HepG2 (cell line): ENCODE measurements around the gene CAMTA1. TPM values are rescaled to one million over a fixed set of nuclear protein-coding genes. Genes with fewer than 3 reads are reported as not detected.

ENCODE experiments used
- BCL3 ChIP-seq: sonication (generic); formaldehyde crosslinking; IDR thresholded peaks from 2 replicates; pipeline ENCODE4 v1.5.1; 2020; ENCODE audit warnings: mild to moderate bottlenecking, missing genetic modification reagents, moderate library complexity
- CENPT ChIP-seq: sonication (generic); formaldehyde crosslinking; IDR thresholded peaks from 2 replicates; pipeline ENCODE4 v1.8.0; 2022; ENCODE audit warnings: low read depth, mild to moderate bottlenecking, moderate library complexity, missing genetic modification reagents
- DMAP1 ChIP-seq: IDR thresholded peaks from 2 replicates; pipeline ENCODE4 v1.6.1; 2016
- KLF9 ChIP-seq: IDR thresholded peaks from 2 replicates; pipeline ENCODE4 v1.6.1; 2016; ENCODE audit warnings: low read depth
- NFYB ChIP-seq: sonication (generic); formaldehyde crosslinking; IDR thresholded peaks from 2 replicates; pipeline ENCODE4 v1.4.0; 2020; ENCODE audit warnings: missing genetic modification reagents
- ONECUT2 ChIP-seq: sonication (generic); formaldehyde crosslinking; IDR thresholded peaks from 2 replicates; pipeline ENCODE4 v1.4.0; 2020; ENCODE audit warnings: missing genetic modification reagents
- POLR2G ChIP-seq: fragments of 200-400 bp; formaldehyde crosslinking; IDR thresholded peaks from 2 replicates; pipeline ENCODE4 v1.6.1; 2018; ENCODE audit warnings: mild to moderate bottlenecking, low read depth, low read length, moderate library complexity
- SOX6 ChIP-seq, 2 experiments: fragments of 450-650 bp in 1 of 2; sonication (generic) in 1 of 2; formaldehyde crosslinking in 1 of 2; IDR thresholded peaks; 2 replicates each; pipeline versions ENCODE4 v1.4.0 to v1.6.1; 2017 to 2020; ENCODE audit warnings: antibody characterized with exemption in 1 of 2, mild to moderate bottlenecking in 1 of 2, missing genetic modification reagents in 1 of 2
- TEAD3 ChIP-seq: optimal IDR thresholded peaks from 2 replicates; pipeline ENCODE3; 2016; ENCODE audit warnings: borderline replicate concordance
- U2AF1 ChIP-seq: fragments of 200-400 bp; formaldehyde crosslinking; optimal IDR thresholded peaks from 2 replicates; pipeline ENCODE3; 2017; ENCODE audit warnings: mild to moderate bottlenecking, low read depth, low read length
- ZBTB21 ChIP-seq: sonication (generic); formaldehyde crosslinking; IDR thresholded peaks from 2 replicates; pipeline ENCODE4 v1.4.0; 2020; ENCODE audit warnings: missing genetic modification reagents
- ZKSCAN1 ChIP-seq: fragments of 150-350 bp; IDR thresholded peaks from 2 replicates; pipeline ENCODE4 v1.6.1; 2014; ENCODE audit warnings: low read length
- ZMAT3 ChIP-seq: sonication (generic); formaldehyde crosslinking; conservative IDR thresholded peaks from 2 replicates; pipeline ENCODE4 v1.7.0; 2021; ENCODE audit warnings: missing genetic modification reagents
- ZMYM4 ChIP-seq: sonication (generic); formaldehyde crosslinking; IDR thresholded peaks from 2 replicates; pipeline ENCODE4 v1.8.1; 2023; ENCODE audit warnings: mild to moderate bottlenecking, missing genetic modification reagents
- ZNF263 ChIP-seq: sonication (generic); formaldehyde crosslinking; IDR thresholded peaks from 2 replicates; pipeline ENCODE4 v1.4.0; 2020; ENCODE audit warnings: missing genetic modification reagents
- ZNF329 ChIP-seq: sonication (generic); formaldehyde crosslinking; IDR thresholded peaks from 2 replicates; pipeline ENCODE4 v1.9.0; 2021; ENCODE audit warnings: low read depth, mild to moderate bottlenecking, missing genetic modification reagents
- ZNF354B ChIP-seq: sonication (generic); formaldehyde crosslinking; IDR thresholded peaks from 2 replicates; pipeline ENCODE4 v1.8.0; 2022; ENCODE audit warnings: mild to moderate bottlenecking, missing genetic modification reagents
- ZNF501 ChIP-seq: sonication (generic); formaldehyde crosslinking; IDR thresholded peaks from 2 replicates; pipeline ENCODE4 v1.5.1; 2020; ENCODE audit warnings: mild to moderate bottlenecking, moderate library complexity, missing genetic modification reagents
- ZNF550 ChIP-seq: sonication (generic); formaldehyde crosslinking; IDR thresholded peaks from 2 replicates; pipeline ENCODE4 v1.4.0; 2020; ENCODE audit warnings: mild to moderate bottlenecking, missing genetic modification reagents, borderline replicate concordance
- ZNF589 ChIP-seq: sonication (generic); formaldehyde crosslinking; conservative IDR thresholded peaks from 2 replicates; pipeline ENCODE4 v1.8.0; 2022; ENCODE audit warnings: mild to moderate bottlenecking, moderate library complexity, missing genetic modification reagents
- ZNF616 ChIP-seq: sonication (generic); formaldehyde crosslinking; IDR thresholded peaks from 2 replicates; pipeline ENCODE4 v1.5.0; 2020; ENCODE audit warnings: low read depth, mild to moderate bottlenecking, missing genetic modification reagents
- ZNF704 ChIP-seq: sonication (generic); formaldehyde crosslinking; IDR thresholded peaks from 2 replicates; pipeline ENCODE4 v1.8.1; 2023; ENCODE audit warnings: mild to moderate bottlenecking, inconsistent platforms, moderate library complexity, missing genetic modification reagents, borderline replicate concordance
- ZNF710 ChIP-seq: sonication (generic); formaldehyde crosslinking; IDR thresholded peaks from 2 replicates; pipeline ENCODE4 v1.5.0; 2020; ENCODE audit warnings: mild to moderate bottlenecking, missing genetic modification reagents, borderline replicate concordance
- polyA plus RNA-seq, 8 experiments: library from polyadenylated mRNA; depleted of rRNA in 3 of 8; stranded (reverse) in 7 of 8; unstranded in 1 of 8; fragments of >200 nt; fragmentation: Illumina TruSeq in 4 of 8; extraction: Trizol in 4 of 8; gene quantifications; 2 replicates each; pipeline versions ENCODE4 v1.2.1 to v1.2.3, GENCODE V29; 2011 to 2016; ENCODE audit warnings: low read depth in 4 of 8, missing spikeins in 1 of 8, mixed read lengths in 1 of 8; ENCODE audit not compliant: insufficient read depth in 1 of 8
- total RNA-seq, 5 experiments: library from RNA; depleted of rRNA; stranded (reverse); fragments of >200 nt; fragmentation: Illumina TruSeq; extraction: Trizol; gene quantifications; 2 replicates each; pipeline ENCODE4 v1.2.3, GENCODE V29; 2016; ENCODE audit warnings: low read depth in 1 of 5

CAMTA1 gene
- total and polyA plus RNA-seq, 2 of the 13 experiments (the other 11 are each of a cell fraction or from before 2014, with no cell fraction given) = 25.0 to 36.4 TPM

GRCh38 chr1:6784560-6785317 is 515 bp upstream of the CAMTA1 start (continued):
- TF ChIP-seq DMAP1 = no peak; the same call in 1 of the 2 replicates
- peak; percentile 96; the same call in 1 of the 2 replicates for TF ChIP-seq ZNF616
- peak; percentile 91 for TF ChIP-seq CENPT (CRISPR knock-in tag)
- TF ChIP-seq ZNF704 = peak; percentile 77; the same call in 1 of the 2 replicates
- TF ChIP-seq NFYB (CRISPR knock-in tag) = peak; percentile 95
- TF ChIP-seq SOX6 (IDR thresholded peaks at IDR 0.05) = no peak
- TF ChIP-seq SOX6 (CRISPR knock-in tag; IDR thresholded peaks at IDR 0.05) = no peak
- no peak for TF ChIP-seq ZBTB21 (CRISPR knock-in tag)
- no peak for TF ChIP-seq ZNF710
- peak; percentile 9 for TF ChIP-seq TEAD3
- TF ChIP-seq U2AF1 = peak; percentile 55
- TF ChIP-seq ZKSCAN1 = no peak
- peak; percentile 97 for TF ChIP-seq BCL3 (CRISPR knock-in tag)
- TF ChIP-seq ZNF589 = no peak
- no peak for TF ChIP-seq KLF9 (CRISPR knock-in tag)
- TF ChIP-seq ZNF263 (CRISPR knock-in tag) = peak; percentile 51; the same call in 1 of the 2 replicates
- TF ChIP-seq POLR2G = peak; percentile 80
- TF ChIP-seq ZNF329 (CRISPR knock-in tag) = peak; percentile 37; the same call in 1 of the 2 replicates
- peak; percentile 59; the same call in 1 of the 2 replicates for TF ChIP-seq ZNF501 (CRISPR knock-in tag)
- peak; percentile 43; the same call in 1 of the 2 replicates for TF ChIP-seq ZMYM4 (CRISPR knock-in tag)
- TF ChIP-seq ZMAT3 = peak; percentile 62; the same call in 1 of the 2 replicates
- TF ChIP-seq ZNF354B (CRISPR knock-in tag) = 0 out of 2 replicates have a peak, but pooled peaks have one; percentile 40
- no peak for TF ChIP-seq ONECUT2
- TF ChIP-seq ZNF550 = no peak
